GM18873 (cell line): Measurements from ENCODE around the gene ZBTB48.
"Not testable (repeated sequence)": the region's sequence is repeated elsewhere in the genome, so short reads cannot be mapped to it uniquely, and the experiment has no call there.

Experiments used
- ATAC-seq: cut with Tn5 transposase; IDR thresholded peaks from one replicate; pipeline ENCODE4 v1.9.1; 2021; ENCODE audit warnings: mild to moderate bottlenecking, moderate library complexity, moderate number of reproducible peaks; ENCODE audit not compliant: unreplicated experiment, low FRiP score

Gene ZBTB48

GRCh38 chr1:6631058-6631457, 51.3 kb downstream of the ZBTB48 start:
- ATAC-seq, result no peak

GRCh38 chr1:6632588-6633514, 53.1 kb downstream of the ZBTB48 start:
- no peak for ATAC-seq

GRCh38 chr1:6634371-6635052, 54.7 kb downstream of the ZBTB48 start:
- no peak for ATAC-seq

GRCh38 chr1:6635161-6635909, 55.5 kb downstream of the ZBTB48 start:
- ATAC-seq, result no peak

- no peak for ATAC-seq
Measured at GRCh38 chr1:6635910-6636760, 56.3 kb downstream of the ZBTB48 start.

DNA sequence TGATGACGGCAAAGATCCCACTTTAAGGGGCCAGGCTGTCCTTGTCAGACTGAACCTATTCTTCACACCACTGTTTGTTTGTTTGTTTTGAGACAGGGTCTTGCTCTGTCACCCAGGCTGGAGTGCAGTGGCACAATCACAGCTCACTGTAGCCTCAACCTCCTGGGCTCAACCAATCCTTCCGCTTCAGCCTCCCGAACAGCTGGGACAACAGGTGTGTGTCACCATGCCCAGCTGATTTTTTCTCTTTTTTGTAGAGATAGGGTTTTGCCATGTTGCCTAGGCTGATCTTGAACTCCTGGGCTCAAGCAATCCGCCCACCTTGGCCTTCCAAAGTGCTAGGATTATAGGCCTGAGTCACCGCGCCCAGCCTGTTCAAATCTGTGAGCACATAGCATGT, 57.0 kb downstream of the ZBTB48 start:
- ATAC-seq, result not testable (repeated sequence)

DNA sequence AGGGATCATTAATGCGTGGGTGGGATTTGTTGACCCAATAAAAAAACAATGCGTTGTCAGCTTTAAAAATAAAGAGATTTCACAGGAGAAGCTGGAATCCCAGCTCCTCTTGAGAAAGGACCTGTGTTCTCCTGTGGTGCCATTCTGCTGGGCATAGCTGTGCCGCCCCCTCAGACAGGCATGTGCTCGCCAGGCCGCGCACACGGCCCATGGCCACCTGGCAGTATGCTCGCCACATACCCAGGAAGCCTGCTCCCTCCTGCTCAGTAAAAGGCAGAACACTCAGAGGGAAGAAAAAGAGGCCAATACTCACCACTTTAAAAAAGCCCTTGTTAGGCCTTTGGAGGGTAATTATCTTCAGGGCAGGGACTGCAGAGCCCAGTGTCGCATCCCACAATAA, 58.0 kb downstream of the ZBTB48 start:
- no peak for ATAC-seq

DNA sequence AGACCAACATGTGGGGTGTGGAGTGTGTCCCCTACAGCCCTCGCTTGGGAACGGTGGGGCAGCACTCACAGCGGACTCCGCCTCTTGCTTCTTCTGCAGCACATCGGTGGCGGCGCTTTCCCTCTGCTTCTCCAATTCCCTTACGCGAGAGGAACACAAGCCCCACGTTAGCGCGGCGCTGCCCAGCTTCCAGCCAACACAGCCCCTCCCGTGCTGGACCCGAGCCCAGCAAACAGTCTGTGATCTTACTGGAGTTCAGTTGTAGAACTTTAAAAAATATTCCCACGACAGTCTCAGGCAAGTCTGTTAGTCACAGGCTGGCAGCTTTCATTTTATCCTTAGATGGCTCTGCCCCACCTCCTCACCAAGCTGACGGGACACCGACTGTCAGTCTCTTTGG, 58.4 kb downstream of the ZBTB48 start:
- no peak for ATAC-seq
